Fibroblast of lung (primary cell): Measurements from ENCODE around the gene SGTA. TPM values are rescaled to one million over a fixed set of nuclear protein-coding genes. Genes with fewer than 3 reads are reported as not detected.

Experiments
- DNase-seq, 2 donors: peaks; one replicate each; pipeline versions ENCODE4 v3.0.0 to v3.0.0-alpha.2; 2010; ENCODE audit warnings: low read depth in 2 of 2
- H2AFZ ChIP-seq: 2 replicates; pipeline ENCODE4 v1.5.1; 2012; ENCODE audit warnings: low read length, control low read depth, inconsistent platforms
- H3K27ac ChIP-seq: 2 replicates; pipeline ENCODE4 v1.5.1; 2011; ENCODE audit warnings: low read length, control low read depth; ENCODE audit not compliant: insufficient read depth
- H3K27me3 ChIP-seq: 2 replicates; pipeline ENCODE4 v1.5.1; 2011; ENCODE audit warnings: mild to moderate bottlenecking, low read length; ENCODE audit not compliant: control insufficient read depth, insufficient read depth
- H3K36me3 ChIP-seq: 2 replicates; pipeline ENCODE4 v1.5.1; 2011; ENCODE audit warnings: low read length; ENCODE audit not compliant: control insufficient read depth, insufficient read depth
- H3K4me1 ChIP-seq: 2 replicates; pipeline ENCODE4 v1.5.1; 2011; ENCODE audit warnings: low read length; ENCODE audit not compliant: control insufficient read depth, insufficient read depth; ENCODE audit errors: extremely low read depth
- H3K4me2 ChIP-seq: 2 replicates; pipeline ENCODE4 v1.5.1; 2011; ENCODE audit warnings: low read length, control low read depth; ENCODE audit not compliant: insufficient read depth; ENCODE audit errors: extremely low read depth
- H3K4me3 ChIP-seq, 4 experiments: fragments of 200-600 bp in 1 of 4; sonication (generic) in 1 of 4; replicated peaks in 1 of 4; 2 replicates each; pipeline ENCODE4 v1.5.1; 2011 to 2016; ENCODE audit warnings: low read length in 4 of 4, low read depth in 3 of 4, mild to moderate bottlenecking in 3 of 4, control low read depth in 2 of 4, inconsistent platforms in 1 of 4, mixed read lengths in 1 of 4; ENCODE audit not compliant: insufficient read depth in 1 of 4; ENCODE audit errors: control extremely low read depth in 1 of 4
- H3K79me2 ChIP-seq: 2 replicates; pipeline ENCODE4 v1.5.1; 2012; ENCODE audit warnings: mild to moderate bottlenecking, low read length, inconsistent platforms; ENCODE audit not compliant: control insufficient read depth, insufficient read depth
- H3K9ac ChIP-seq: 2 replicates; pipeline ENCODE4 v1.5.1; 2011; ENCODE audit warnings: mild to moderate bottlenecking, low read length, control low read depth; ENCODE audit not compliant: insufficient read depth
- H3K9me3 ChIP-seq: 2 replicates; pipeline ENCODE4 v1.5.1; 2012; ENCODE audit warnings: low read depth, low read length; ENCODE audit not compliant: control insufficient read depth, insufficient read depth
- H4K20me1 ChIP-seq: 2 replicates; pipeline ENCODE4 v1.5.1; 2011; ENCODE audit warnings: low read length; ENCODE audit not compliant: control insufficient read depth, insufficient read depth; ENCODE audit errors: extremely low read depth
- EZH2 ChIP-seq: IDR thresholded peaks from 2 replicates; pipeline ENCODE4 v1.5.1; 2012; ENCODE audit warnings: low read length, control low read depth, mild to moderate bottlenecking; ENCODE audit errors: missing control alignments
- polyA plus RNA-seq, 2 donors: library from polyadenylated mRNA; depleted of rRNA in 1 of 2; stranded (reverse) in 1 of 2; unstranded in 1 of 2; fragments of >200 nt; gene quantifications; 2 replicates each; pipeline ENCODE4 v1.2.1, GENCODE V29; 2011 to 2012; ENCODE audit warnings: missing spikeins in 1 of 2
- total RNA-seq: library from RNA; depleted of rRNA; stranded (reverse); fragments of >200 nt; gene quantifications from 2 replicates; pipeline ENCODE4 v1.2.1, GENCODE V29; 2014
- TF ChIP-seq, protein P1 (sequence below), 2 donors: IDR thresholded peaks in 1 of 2; conservative IDR thresholded peaks in 1 of 2; 1 replicate in 1 of 2; 2 replicates in 1 of 2; pipeline ENCODE4 v1.5.1; 2011 to 2012; ENCODE audit warnings: low read length in 2 of 2, control low read depth in 1 of 2, inconsistent platforms in 1 of 2, low read depth in 1 of 2, mild to moderate bottlenecking in 1 of 2

The SGTA gene
- total and polyA plus RNA-seq, 2 donors (not counting 1 experiment from before 2014, with no cell fraction given): 26.8 to 33.4 TPM

DNA sequence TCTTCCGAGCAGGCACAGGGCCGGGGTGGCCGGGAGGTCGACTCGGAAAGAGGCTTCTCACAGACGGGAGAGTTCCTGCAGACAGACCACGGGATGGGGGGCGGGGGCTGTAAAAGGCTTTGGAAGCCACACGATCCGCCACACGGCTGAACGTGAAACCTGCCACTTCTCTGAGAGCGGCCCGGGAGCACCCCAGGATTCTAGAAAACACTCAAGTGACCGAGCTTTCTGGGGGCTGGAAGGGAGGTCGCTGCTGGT is 27.7 kb downstream of the SGTA start:
- Histone ChIP-seq H2AFZ (no peak overlapping the region), H3K36me3 (peaks cover 23% of the 10 kb centered on the region), H3K4me1 (no peaks in the 10 kb centered on the region), H3K4me2 (no peak overlapping the region), H3K4me3 (no peak overlapping the region), H3K27me3 (no peaks in the 10 kb centered on the region), H3K27ac (no peak overlapping the region), H3K9me3 (no peaks in the 10 kb centered on the region), H4K20me1 (no peaks in the 10 kb centered on the region), H3K79me2 (no peaks in the 10 kb centered on the region), H3K9ac (no peak overlapping the region)
- no peak for DNase-seq
- TF ChIP-seq, protein P1, sequence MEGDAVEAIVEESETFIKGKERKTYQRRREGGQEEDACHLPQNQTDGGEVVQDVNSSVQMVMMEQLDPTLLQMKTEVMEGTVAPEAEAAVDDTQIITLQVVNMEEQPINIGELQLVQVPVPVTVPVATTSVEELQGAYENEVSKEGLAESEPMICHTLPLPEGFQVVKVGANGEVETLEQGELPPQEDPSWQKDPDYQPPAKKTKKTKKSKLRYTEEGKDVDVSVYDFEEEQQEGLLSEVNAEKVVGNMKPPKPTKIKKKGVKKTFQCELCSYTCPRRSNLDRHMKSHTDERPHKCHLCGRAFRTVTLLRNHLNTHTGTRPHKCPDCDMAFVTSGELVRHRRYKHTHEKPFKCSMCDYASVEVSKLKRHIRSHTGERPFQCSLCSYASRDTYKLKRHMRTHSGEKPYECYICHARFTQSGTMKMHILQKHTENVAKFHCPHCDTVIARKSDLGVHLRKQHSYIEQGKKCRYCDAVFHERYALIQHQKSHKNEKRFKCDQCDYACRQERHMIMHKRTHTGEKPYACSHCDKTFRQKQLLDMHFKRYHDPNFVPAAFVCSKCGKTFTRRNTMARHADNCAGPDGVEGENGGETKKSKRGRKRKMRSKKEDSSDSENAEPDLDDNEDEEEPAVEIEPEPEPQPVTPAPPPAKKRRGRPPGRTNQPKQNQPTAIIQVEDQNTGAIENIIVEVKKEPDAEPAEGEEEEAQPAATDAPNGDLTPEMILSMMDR (conservative IDR thresholded peaks at IDR 0.05 in 1 of 2, IDR thresholded peaks at IDR 0.05 in 1 of 2; ENCODE audit: low read depth in 1 of 2, low read length in 2 of 2): no peak
- TF ChIP-seq EZH2: no peak

DNA sequence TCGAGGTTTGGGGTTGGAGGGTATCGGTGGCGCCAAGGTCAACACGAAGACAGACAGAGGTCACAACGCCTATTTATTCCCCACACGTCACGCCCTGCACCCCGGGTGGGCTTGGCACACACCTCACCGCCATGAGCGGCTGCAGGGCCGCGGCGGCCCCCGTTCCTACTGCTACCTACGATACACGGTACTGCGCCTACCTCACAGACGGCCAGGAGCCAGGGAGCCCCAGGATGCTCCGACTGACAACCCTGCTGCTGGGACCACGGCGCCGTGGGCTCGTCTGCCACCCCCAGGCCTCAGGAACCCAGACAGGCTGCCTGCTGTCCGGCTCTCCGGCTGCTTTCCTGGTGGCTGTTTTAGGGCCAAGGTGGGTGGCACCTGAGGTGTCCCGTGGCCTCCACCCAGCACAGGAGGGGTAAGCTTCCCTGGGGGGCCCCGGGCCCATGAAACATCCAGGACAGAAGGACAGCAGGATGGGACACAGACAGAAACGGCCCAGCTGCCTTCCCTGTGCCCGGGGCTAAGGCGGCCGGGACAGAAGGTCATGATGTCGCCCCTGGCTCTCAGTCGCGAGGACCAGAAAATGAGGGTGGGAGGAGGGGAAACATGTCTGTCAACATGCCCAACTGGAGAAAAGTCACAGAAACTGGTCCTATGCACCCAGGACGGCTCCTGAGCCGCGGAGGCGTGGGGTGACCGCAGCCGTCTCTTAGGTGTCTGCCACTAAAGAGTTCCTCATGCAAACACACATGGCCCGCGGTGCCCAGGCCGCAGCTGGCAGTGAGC is 28.2 kb downstream of the SGTA start:
- no peak overlapping the region for H3K9ac ChIP-seq
- H3K27me3 ChIP-seq: no peaks in the 10 kb centered on the region
- H3K4me1 ChIP-seq: no peaks in the 10 kb centered on the region
- no peak for DNase-seq
- H4K20me1 ChIP-seq: no peaks in the 10 kb centered on the region
- no peak overlapping the region for H3K27ac ChIP-seq
- no peak overlapping the region for H3K4me3 ChIP-seq
- no peak overlapping the region for H3K4me2 ChIP-seq
- TF ChIP-seq, protein P1 (conservative IDR thresholded peaks at IDR 0.05 in 1 of 2, IDR thresholded peaks at IDR 0.05 in 1 of 2; ENCODE audit: low read depth in 1 of 2, low read length in 2 of 2): no peak
- peaks cover 23% of the 10 kb centered on the region for H3K36me3 ChIP-seq
- no peaks in the 10 kb centered on the region for H3K9me3 ChIP-seq
- no peak overlapping the region for H2AFZ ChIP-seq
- no peaks in the 10 kb centered on the region for H3K79me2 ChIP-seq

DNA sequence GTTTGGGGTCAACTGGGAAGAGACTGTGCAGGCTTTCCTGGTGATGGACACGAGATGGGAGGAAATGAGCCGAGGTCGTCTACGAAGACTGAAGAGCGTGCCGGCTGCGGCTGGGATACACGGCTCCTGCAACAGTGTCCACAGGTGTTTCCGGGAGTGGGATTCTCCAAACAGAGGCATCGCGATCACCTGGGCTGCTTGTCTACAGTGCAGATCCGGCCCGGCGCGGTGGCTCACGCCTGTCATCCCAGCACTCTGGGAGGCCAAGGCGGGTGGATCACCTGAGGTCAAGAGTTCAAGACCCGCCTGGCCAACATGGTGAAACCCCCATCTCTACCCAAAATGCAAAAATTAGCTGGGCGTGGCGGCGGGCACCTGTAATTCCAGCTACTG is 31.6 kb downstream of the SGTA start:
- TF ChIP-seq EZH2: no peak
- TF ChIP-seq, protein P1 (conservative IDR thresholded peaks at IDR 0.05 in 1 of 2, IDR thresholded peaks at IDR 0.05 in 1 of 2; ENCODE audit: low read depth in 1 of 2, low read length in 2 of 2): no peak
- Histone ChIP-seq H4K20me1 (no peaks in the 10 kb centered on the region), H2AFZ (no peak overlapping the region), H3K36me3 (peaks cover 10% of the 10 kb centered on the region), H3K27ac (no peak overlapping the region), H3K79me2 (no peaks in the 10 kb centered on the region), H3K4me2 (no peak overlapping the region), H3K4me3 (no peak overlapping the region), H3K9ac (no peak overlapping the region), H3K9me3 (no peaks in the 10 kb centered on the region), H3K27me3 (no peaks in the 10 kb centered on the region), H3K4me1 (no peaks in the 10 kb centered on the region)
- DNase-seq: no peak
